Left forelimb (tissue), 1 donor: ENCODE results near the gene LMO3.
"Not testable (repeated sequence)": the region's sequence is repeated elsewhere in the genome, so short reads cannot be mapped to it uniquely, and the experiment has no call there.

Source experiments
- DNase-seq: peaks from one replicate; pipeline ENCODE4 v3.0.0-alpha.2; 2018; ENCODE audit warnings: low spot score

LMO3 gene

DNA sequence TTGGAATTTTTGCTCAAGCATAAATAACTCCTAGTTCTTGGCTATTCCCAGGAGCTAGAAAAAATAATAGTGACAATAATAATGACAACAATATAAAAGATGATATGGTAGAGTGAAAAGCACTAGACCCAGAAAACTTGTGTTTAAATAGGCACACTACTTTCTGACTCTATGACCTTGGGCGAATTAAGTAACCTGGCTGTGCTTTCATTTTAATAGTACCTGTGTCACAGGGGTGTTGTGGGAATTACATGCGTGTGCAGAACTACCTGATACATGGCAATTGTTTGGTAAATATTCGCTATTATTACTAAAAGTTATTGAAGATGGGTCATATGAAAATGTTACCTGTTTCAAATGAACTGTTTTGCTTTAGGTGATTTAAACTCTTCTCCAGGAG, 60.1 kb downstream of the LMO3 start:
- DNase-seq: no peak

DNA sequence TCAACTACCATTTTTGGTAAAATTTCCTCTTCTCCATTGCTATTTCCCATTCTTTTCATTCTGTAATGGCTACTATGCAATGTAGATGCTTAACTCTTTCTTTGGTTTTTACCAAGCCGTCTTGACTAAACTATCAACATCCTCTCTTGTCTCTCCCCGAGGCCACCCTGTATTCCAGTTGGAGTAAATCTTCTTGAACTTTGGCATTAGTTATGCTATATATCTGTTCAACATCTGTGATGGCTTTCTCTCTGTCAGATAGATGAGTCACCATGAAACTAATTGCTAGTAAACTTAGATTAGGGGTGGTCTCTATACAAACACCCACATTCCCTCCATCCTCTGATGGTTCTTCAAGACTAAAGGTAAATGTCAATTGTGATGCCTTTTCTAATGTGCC, 63.4 kb downstream of the LMO3 start:
- no peak for DNase-seq

DNA sequence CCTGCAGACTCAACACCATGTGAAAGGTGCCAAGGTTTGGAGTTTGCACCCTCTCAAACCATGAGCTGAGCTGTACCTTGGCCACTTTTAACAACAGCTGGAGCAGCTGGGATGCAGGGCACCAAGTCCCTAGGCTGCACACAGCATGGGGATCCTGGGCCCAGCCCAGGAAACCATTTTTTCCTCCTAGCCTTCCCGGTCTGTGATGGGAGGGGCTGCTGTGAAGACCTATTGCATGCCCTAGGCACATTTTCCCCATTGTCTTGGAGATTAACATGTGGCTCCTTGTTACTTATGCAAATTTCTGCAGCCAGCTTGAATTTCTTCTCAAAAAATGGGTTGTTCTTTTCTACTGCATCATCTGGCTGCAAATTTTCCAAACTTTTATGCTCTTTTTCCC, 68.3 kb downstream of the LMO3 start:
- not testable (repeated sequence) for DNase-seq

DNA sequence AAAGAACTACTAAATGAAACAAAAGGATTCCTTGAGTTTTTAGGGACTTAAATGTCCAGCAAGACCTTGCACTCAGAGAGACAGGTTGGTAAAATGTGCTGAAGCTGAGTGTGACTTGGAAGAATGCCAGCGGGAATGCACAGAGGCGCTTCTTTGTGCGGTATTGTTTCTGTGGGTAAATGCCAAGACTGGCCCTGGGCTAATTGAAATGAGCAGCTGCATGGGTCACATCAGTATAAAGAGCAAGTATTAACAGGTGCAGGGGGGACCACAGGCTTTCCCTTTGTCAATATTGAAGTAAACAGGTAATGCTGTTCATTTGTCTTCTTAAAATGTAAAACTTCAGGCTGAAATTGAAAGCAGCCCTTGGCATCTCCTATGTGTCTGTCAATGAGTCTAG, 74.3 kb downstream of the LMO3 start:
- DNase-seq: no peak

DNA sequence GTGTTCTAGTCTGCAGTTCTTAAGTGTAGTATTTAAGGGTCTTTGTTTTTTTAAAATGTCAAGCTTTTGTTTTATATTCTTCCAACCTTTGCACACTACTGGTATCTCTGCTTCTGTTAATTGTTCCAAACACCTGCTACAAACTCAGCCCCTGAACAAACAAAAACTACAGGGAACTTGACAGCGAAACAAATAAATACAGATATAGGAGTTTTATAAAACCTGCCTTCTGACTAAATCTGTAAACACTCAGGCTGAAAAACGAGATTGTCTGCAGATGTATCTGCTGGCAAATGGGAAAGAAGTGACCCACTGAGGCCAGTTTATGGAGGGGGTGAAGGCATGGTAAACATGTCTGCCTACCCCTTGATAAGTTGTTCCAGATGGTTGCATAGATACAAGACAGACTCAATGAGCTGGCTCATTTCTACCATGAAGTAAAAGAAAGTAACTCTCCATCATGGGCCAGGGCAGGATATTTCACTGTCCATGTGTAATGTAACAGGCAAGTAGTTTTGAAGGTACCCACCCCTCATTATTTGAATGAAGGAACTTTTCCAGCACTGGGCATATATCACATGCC, 75.6 kb downstream of the LMO3 start:
- no peak for DNase-seq

DNA sequence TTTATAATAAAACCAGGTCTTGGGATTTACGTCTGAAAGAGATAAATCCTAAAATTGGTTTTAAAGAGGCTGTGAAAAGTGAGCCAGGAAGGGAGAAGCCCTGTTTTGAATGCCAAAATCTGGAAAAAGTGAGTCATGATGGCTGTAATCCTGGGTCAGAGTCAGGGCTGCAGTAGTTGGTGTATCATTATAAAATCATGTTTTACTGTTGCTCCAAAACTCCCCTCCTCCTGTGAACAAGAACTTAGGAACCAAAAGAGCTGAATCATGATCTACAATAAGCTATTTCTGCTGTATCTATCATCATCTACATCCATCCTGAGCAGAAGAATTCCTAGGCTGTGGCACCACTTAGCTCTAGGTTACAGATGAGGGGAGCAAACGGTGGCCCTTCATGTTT, 79.3 kb downstream of the LMO3 start:
- DNase-seq: no peak

DNA sequence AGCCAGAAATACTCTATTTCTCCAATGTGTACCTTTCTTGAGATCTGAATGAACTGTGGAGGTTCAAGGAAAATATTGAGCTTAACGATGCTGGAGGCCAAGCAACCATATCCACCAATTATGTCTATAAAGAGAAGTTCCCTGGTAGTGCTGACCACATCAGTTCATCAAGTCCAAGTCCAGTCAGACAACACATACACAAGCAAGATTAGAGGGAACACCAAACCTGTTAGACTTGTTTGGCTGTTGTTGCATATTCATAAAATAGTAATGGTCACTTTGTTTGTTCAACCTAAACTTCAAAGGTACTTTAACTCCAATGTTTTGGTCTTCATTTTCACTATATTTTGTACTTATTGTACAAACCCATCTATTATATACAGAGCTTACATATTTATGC, 81.6 kb downstream of the LMO3 start:
- DNase-seq: no peak

DNA sequence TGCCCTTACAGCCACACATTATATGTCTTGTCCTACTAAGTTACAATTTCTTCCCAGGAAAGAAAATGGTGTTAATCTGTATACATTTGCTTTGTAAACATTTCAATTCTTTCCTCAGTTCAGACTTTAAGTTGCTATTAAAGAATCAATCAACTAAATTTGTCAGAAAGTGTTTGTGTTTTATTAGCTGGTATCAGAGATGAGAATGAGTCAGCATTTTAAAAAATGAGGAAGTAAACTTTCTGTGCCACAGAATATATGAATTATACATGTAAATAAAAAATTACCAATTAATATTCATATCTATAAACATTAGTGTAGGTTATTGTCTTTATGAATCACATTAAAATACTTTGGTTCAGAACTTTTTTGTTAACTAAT, 82.0 kb downstream of the LMO3 start:
- no peak for DNase-seq

DNA sequence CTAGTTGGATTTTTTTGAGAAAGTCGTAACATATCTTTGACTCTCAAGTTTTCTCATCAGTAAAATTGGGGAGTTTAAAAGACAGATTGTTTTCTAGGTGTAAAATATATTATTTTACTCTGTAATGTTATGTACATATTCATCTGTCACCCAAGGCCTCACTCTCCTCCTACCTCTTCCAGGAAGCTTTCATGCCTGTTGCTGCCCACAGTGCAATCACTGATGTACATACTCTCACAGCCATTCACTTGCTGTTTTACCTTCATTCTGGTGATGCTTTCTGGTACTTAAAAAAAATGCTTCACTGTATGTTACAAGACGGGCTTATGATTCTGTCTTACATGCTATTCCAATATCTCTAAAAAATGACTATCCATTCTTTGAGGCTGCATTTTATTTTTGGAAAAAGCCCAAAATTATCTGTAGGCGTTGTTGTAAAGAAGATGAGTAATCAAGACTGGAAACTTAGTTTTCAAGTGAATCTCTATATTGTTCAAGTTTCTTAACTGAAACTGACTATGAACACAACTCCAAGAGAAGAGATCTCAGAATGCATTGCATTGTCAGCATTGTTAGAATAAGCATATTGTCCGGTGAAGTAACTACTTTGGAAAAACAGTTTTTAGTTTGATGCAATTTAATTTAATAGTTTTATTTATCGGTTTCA, 82.5 kb downstream of the LMO3 start:
- DNase-seq: no peak

DNA sequence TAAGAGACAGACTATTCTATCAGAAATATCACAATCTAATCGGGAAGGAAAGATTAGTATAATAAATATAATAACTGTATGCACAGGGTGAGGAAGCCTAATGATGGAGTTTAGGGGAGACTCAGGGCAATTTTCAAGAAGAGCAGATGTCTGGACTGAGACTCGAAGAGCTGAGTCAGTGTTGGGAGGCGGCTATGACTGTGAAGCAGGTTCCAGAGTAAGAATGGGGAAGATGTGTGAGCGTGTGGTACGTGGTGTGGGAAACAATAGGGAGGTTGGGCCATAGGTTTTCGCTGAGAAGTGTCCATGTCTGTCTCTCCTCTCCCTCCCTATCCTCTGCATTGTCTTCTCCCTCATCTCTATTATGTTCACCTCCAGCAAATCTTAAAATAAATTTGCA, 85.6 kb downstream of the LMO3 start:
- DNase-seq: no peak

DNA sequence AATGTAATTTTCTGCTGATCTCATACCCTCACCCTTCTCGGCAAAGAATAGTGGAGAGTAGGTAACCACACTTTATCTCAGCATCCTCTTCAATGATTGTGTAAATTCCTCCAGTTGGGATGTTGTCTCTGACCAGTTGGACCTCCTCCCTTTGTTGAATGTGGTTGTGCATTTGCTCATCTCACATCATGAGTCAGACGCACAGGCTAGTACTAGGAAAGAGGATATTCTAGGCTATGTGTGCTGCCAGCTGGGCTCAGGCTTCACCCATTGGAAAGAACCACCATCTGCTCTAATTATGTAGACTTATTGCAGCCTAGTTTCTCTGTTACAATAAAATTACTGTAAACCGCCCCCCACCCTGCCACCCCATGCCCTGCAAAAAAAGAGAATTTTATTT, 90.3 kb downstream of the LMO3 start:
- DNase-seq: no peak

DNA sequence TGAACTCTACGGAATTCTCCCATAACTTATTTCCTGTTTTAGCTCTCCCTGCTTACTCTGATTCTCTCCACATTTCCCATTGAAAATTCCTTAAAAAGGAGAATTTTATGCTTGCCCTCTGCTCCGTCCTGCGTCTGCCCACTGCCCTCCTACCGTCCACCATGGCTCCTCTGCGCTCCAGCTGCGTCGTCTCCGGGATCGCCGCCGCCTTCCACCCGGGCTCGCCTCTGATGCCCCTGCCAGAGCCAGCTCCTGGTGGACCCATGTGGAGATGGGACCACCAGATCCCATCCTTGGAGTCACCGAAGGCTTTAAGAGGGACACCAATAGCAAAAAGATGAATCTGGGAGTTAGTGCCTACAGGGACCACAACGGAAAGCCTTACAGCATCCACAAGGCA, 92.7 kb downstream of the LMO3 start:
- no peak for DNase-seq

DNA sequence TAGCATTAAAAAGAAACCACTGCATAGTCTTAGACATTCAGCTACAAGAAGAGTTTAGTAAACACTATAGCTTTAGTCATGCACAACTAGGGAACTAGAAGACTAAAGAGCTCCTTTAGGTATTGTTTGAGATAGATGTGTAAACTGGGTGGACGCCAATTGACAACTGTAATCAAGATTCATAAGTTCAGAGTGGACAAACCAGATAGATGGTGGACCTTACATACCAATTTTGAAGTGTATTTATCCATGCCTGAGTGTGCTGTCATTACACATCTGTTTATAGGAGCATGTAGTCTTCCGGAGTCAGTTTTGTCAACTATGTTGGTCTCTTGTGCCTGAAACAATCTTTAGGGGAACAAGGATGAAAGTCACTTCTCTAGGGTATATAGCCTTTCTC, 96.6 kb downstream of the LMO3 start:
- no peak for DNase-seq

DNA sequence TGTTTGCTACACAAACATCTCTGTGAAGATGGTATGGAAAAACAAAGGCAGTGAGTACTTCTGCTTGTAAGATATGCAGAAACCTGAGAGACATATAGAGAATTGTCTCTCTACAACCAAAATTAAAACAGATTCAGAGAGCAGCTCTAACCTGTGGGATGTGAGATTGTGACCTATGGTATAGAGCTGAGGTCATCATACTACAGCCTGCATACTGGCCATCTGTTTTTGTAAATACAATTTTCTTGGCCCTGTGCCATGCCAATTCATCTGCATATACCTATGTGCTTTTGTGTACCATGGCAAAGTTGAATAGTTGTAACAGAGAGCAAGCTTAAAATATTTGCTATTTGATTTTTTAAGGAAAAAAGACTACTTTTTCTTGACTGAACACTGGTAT, 99.6 kb downstream of the LMO3 start:
- DNase-seq: no peak

DNA sequence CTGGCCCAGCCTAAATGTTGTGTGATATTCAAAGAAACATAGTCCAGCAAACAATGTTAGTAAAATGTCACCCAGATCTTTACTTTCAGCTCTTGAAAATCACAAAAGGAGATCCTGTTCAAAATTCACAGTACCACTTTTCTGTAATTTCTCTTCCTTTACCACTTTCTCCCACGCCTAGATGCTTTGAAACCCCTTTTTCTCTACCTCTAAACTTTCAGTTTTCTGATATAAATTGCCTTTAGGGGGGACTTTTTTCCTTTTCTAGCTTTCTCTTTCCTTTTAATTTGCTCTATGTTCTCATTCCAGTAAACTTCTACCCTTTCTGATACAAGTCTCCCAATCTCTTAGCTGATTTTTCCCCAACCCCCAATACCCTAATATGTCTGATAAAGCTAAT, 101.8 kb downstream of the LMO3 start:
- no peak for DNase-seq

DNA sequence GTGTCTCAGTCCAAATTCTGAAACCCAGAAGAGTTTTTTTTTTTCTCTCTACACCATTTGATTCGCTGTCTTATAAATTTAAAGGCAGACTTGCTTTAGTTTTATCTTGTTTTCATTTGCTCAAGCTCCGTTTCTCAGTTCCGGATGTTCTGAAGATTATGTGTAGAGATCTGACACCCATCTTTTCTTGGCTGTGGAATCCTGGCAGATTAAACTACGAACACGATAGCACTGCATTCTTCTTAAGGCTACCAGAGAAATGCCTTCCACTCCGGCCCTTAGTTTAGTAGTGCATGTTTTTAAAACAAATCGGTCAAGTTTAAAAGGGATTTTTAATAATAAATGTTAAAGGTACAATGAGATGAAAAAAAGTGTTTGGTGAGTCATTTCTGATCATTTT, 106.4 kb downstream of the LMO3 start:
- DNase-seq: no peak
